ENCODE data around the gene OFD1. TPM values are rescaled to one million over a fixed set of nuclear protein-coding genes. Genes with fewer than 3 reads are reported as not detected.

The OFD1 gene
- total RNA-seq, 4 donors from 2014 or later, result 13.2 to 25.1 (median 17.1) TPM

DNA sequence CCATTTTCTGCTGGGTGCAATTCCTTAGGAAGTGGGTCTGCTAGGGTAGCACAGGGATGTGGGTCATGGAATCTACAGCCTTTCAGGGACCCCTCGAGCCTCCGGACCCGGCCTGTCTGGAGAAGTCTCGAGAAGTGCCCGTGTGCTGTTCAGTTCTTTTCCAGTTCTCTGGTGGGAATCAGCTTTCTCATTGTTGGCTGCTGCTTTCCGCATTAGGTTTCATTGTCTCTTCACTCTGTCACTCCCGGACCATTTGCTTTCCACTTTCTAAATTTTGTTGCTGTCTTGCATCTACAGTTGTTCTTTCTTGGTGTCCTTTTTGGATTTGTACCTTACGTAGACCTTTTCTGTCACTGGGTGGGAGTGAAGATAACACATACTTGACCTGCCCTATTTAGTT is 39.6 kb upstream of the OFD1 start:
- no peak for DNase-seq (ENCODE audit: low spot score)
- no peak for ATAC-seq (ENCODE audit: low FRiP score)
- no peak for TF ChIP-seq CTCF (IDR thresholded peaks at IDR 0.05)

- DNase-seq (ENCODE audit: low spot score), result no peak
- no peak for TF ChIP-seq CTCF (IDR thresholded peaks at IDR 0.05)
- ATAC-seq (ENCODE audit: low FRiP score), result no peak
Observed at GRCh38 chrX:13695601-13696115, 38.9 kb upstream of the OFD1 start.

DNA sequence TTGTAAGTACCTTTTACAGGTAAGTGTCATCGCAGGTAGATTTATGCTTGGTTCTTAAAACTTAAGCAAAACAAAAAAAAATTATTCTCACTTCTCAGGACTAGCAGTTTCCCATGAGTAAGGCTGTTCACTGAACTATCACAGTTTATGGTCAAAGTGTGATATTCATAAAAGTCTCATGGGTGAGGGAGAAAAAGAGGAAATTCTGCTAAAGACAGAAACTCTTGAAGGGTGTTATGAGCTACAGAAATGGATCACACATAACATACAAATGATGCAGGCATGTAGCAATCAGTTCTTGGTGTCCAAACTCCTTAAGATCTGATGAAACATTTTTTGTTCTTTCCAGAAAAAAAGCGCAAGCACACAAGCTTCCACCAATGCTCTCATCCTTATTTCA is 37.1 kb upstream of the OFD1 start:
- ATAC-seq (ENCODE audit: low FRiP score), result no peak
- DNase-seq (ENCODE audit: low spot score), result no peak
- TF ChIP-seq CTCF (IDR thresholded peaks at IDR 0.05), result no peak

- ATAC-seq (ENCODE audit: low FRiP score) (no peak), DNase-seq (ENCODE audit: low spot score) (no peak)
- no peak for TF ChIP-seq CTCF (IDR thresholded peaks at IDR 0.05)
Observed at GRCh38 chrX:13697976-13698375, 36.6 kb upstream of the OFD1 start.

- ATAC-seq (ENCODE audit: low FRiP score), result no peak
- no peak for DNase-seq (ENCODE audit: low spot score)
- no peak for TF ChIP-seq CTCF (IDR thresholded peaks at IDR 0.05)
Observed at GRCh38 chrX:13698432-13698831, 36.1 kb upstream of the OFD1 start.

- ATAC-seq (ENCODE audit: low FRiP score) (no peak), DNase-seq (ENCODE audit: low spot score) (no peak)
- no peak for TF ChIP-seq CTCF (IDR thresholded peaks at IDR 0.05)
Observed at GRCh38 chrX:13699183-13699826, 35.2 kb upstream of the OFD1 start.

DNA sequence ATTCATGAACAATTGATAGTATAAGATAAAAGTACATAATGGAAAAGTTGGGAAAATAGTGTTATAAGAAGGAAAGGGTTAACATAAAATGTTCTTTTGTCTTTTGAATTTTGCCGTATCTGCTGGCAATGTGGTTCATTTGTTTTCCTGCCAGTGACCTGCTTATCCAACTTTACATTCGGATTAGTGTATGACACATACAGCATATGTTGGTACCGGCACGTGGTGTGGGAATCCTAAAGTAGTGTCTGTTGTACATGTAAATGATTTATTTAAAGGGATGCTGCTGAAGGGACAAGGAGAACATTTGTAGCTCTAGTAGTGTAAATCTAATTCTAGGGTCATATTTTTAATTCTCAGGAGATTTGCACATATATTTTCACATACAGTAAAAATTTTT is 34.2 kb upstream of the OFD1 start:
- ATAC-seq (ENCODE audit: low FRiP score) (no peak), DNase-seq (ENCODE audit: low spot score) (no peak)
- no peak for TF ChIP-seq CTCF (IDR thresholded peaks at IDR 0.05)
